Nephron progenitor cell (in vitro differentiated cells): ENCODE measurements around the gene GPNMB.
A peak's percentile ranks its signal among the peaks of the same experiment; 100 is the strongest.
"Not testable (repeated sequence)": the region's sequence is repeated elsewhere in the genome, so short reads cannot be mapped to it uniquely, and the experiment has no call there.

Experiments
- DNase-seq: peaks from one replicate; pipeline ENCODE4 v3.0.0; 2021
- H3K27ac Mint-ChIP-seq: 2 replicates; pipeline ENCODE4 v1.8.0; 2021; ENCODE audit warnings: mild to moderate bottlenecking, moderate library complexity, mixed read lengths
- H3K27me3 Mint-ChIP-seq: 2 replicates; pipeline ENCODE4 v1.8.0; 2021; ENCODE audit warnings: mild to moderate bottlenecking, low read depth, mixed read lengths; ENCODE audit not compliant: poor library complexity
- H3K36me3 Mint-ChIP-seq: 2 replicates; pipeline ENCODE4 v1.8.0; 2021; ENCODE audit warnings: low read depth, mixed read lengths
- H3K4me1 Mint-ChIP-seq: 2 replicates; pipeline ENCODE4 v1.8.0; 2021; ENCODE audit warnings: mixed read lengths
- H3K4me3 Mint-ChIP-seq: 2 replicates; pipeline ENCODE4 v1.8.0; 2021; ENCODE audit warnings: mild to moderate bottlenecking, moderate library complexity, mixed read lengths
- H3K9me3 Mint-ChIP-seq: 2 replicates; pipeline ENCODE4 v1.8.0; 2021; ENCODE audit warnings: mild to moderate bottlenecking, moderate library complexity, mixed read lengths
- CTCF ChIP-seq: fragments of 200-600 bp; sonication (generic); IDR thresholded peaks from 2 replicates; pipeline ENCODE4 v1.5.0; 2021; ENCODE audit warnings: antibody characterized with exemption

The GPNMB gene

DNA sequence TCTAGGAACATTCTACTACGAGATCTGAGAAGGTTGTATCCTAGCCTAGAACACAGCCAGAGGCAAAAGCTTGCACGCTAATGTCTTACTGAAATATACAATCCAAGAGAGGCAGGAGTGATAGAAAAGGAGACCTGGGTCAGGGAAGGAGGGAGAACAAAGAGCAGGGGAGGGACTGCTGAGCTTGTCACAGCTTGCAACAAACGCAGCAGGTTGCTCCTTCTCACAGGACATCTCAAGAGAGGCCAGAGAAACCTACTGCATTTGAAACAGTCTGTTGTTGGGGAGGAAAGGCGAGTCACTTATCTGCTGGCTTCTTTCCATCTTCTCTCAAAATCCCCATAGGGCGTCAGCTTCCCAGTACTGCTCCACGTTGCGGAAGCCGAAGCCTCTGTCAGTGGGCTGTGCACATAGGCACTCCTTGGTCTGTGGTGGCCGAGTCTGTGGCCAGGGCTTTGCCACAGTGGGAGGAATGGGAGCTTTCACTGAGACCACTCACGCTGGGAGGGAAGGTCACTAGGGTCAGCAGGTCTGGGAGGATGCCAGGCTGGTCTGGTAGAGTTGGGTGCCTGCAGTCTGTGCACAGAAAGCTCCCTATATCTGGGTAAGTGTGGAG lies 25.8 kb upstream of the GPNMB start:
- H3K4me1 Mint-ChIP-seq, result peaks cover 12% of the 10 kb centered on the region
- H3K9me3 Mint-ChIP-seq, result no peaks in the 10 kb centered on the region
- H3K27ac Mint-ChIP-seq, result no peak overlapping the region
- H3K36me3 Mint-ChIP-seq, result no peaks in the 10 kb centered on the region
- TF ChIP-seq CTCF, result no peak
- H3K4me3 Mint-ChIP-seq, result no peak overlapping the region
- no peak for DNase-seq
- peaks cover 3% of the 10 kb centered on the region for H3K27me3 Mint-ChIP-seq

DNA sequence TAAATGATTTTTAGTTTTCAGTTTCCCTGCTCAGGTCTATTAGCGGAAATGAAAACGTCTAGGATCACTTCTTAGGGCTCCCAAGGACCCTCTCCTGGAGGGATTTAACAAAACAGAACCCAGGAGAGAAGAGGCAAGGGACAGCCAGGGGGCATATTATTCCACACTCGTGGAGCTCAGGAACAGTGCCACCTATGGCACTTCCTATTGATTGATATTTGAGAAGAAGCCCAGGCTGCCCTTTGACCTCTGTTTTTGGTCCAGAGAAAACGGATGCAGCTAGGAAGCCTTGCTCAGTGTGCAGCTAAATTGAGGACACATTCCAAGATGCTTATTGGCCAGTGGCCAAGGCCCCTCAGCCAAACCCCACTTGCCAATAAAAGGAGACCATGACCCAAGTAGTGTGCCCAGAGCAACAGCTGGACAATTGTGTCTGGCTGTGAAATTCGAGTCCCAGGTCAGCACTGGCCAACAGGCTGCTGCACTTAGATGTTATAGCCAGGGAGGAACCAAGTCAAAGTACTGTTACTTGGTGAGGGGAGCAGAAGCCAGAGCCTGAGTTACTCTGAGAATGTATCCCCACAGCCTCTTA lies 24.0 kb upstream of the GPNMB start:
- no peaks in the 10 kb centered on the region for H3K36me3 Mint-ChIP-seq
- H3K27ac Mint-ChIP-seq, result no peak overlapping the region
- no peak overlapping the region for H3K4me3 Mint-ChIP-seq
- H3K27me3 Mint-ChIP-seq, result peaks cover 3% of the 10 kb centered on the region
- no peaks in the 10 kb centered on the region for H3K9me3 Mint-ChIP-seq
- peaks cover 17% of the 10 kb centered on the region for H3K4me1 Mint-ChIP-seq
- no peak for TF ChIP-seq CTCF
- peak; percentile 40 for DNase-seq

GRCh38 chr7:23224364-23224763 lies 22.2 kb upstream of the GPNMB start:
- not testable (repeated sequence) for H3K9me3 Mint-ChIP-seq, DNase-seq, H3K36me3 Mint-ChIP-seq, H3K27ac Mint-ChIP-seq, H3K4me3 Mint-ChIP-seq, H3K27me3 Mint-ChIP-seq
- H3K4me1 Mint-ChIP-seq, result peaks cover 17% of the 10 kb centered on the region

GRCh38 chr7:23226844-23227450 lies 19.6 kb upstream of the GPNMB start:
- DNase-seq, result no peak
- no peak for TF ChIP-seq CTCF
- peaks cover 14% of the 10 kb centered on the region for H3K9me3 Mint-ChIP-seq
- H3K27me3 Mint-ChIP-seq, result no peaks in the 10 kb centered on the region
- H3K36me3 Mint-ChIP-seq, result peaks cover 8% of the 10 kb centered on the region
- H3K4me3 Mint-ChIP-seq, result no peak overlapping the region
- H3K27ac Mint-ChIP-seq, result no peak overlapping the region
- peaks cover 21% of the 10 kb centered on the region for H3K4me1 Mint-ChIP-seq

GRCh38 chr7:23228412-23228811 lies 18.2 kb upstream of the GPNMB start:
- DNase-seq, result no peak
- TF ChIP-seq CTCF, result no peak
- no peak overlapping the region for H3K27ac Mint-ChIP-seq
- no peak overlapping the region for H3K4me3 Mint-ChIP-seq
- H3K36me3 Mint-ChIP-seq, result peaks cover 8% of the 10 kb centered on the region
- H3K9me3 Mint-ChIP-seq, result peaks cover 14% of the 10 kb centered on the region
- peaks cover 19% of the 10 kb centered on the region for H3K4me1 Mint-ChIP-seq
- peaks cover under 1% of the 10 kb centered on the region for H3K27me3 Mint-ChIP-seq

- TF ChIP-seq CTCF, result no peak
- no peak overlapping the region for H3K27ac Mint-ChIP-seq
- peaks cover 26% of the 10 kb centered on the region for H3K4me1 Mint-ChIP-seq
- H3K4me3 Mint-ChIP-seq, result no peak overlapping the region
- H3K9me3 Mint-ChIP-seq, result peaks cover 14% of the 10 kb centered on the region
- peaks cover 8% of the 10 kb centered on the region for H3K36me3 Mint-ChIP-seq
- DNase-seq, result no peak
- peaks cover 2% of the 10 kb centered on the region for H3K27me3 Mint-ChIP-seq
Observed at GRCh38 chr7:23230641-23231101, 15.9 kb upstream of the GPNMB start.
